ENCODE results near the gene BRF1.

BRF1 gene

GRCh38 chr14:105187935-105188524 lies 112.8 kb downstream of the BRF1 start:
- no peak for DNase-seq

- no peak for DNase-seq
Measured at GRCh38 chr14:105187116-105187515, 113.7 kb downstream of the BRF1 start.

- no peak for DNase-seq
Measured at GRCh38 chr14:105185973-105186372, 114.8 kb downstream of the BRF1 start.

- DNase-seq, result no peak
Measured at GRCh38 chr14:105185001-105185400, 115.8 kb downstream of the BRF1 start.

GRCh38 chr14:105184461-105184860 lies 116.3 kb downstream of the BRF1 start:
- no peak for DNase-seq

GRCh38 chr14:105182296-105183020 lies 118.3 kb downstream of the BRF1 start:
- no peak for DNase-seq

GRCh38 chr14:105181549-105182295 lies 119.1 kb downstream of the BRF1 start:
- no peak for DNase-seq

GRCh38 chr14:105180592-105181548 lies 119.9 kb downstream of the BRF1 start, which contains the start of gene NUDT14:
TSS of gene NUDT14 (minus strand) at chr14:105181312. CDS start at chr14:105181209, 103 bp downstream.
- peak; percentile 85 for DNase-seq

GRCh38 chr14:105179191-105179590 lies 121.6 kb downstream of the BRF1 start:
- DNase-seq, result no peak

- DNase-seq, result no peak
Measured at GRCh38 chr14:105178868-105179140, 122.0 kb downstream of the BRF1 start.

GRCh38 chr14:105178069-105178867 lies 122.5 kb downstream of the BRF1 start:
- no peak for DNase-seq

GRCh38 chr14:105177082-105177481 lies 123.7 kb downstream of the BRF1 start:
- DNase-seq, result no peak

GRCh38 chr14:105176513-105176912 lies 124.3 kb downstream of the BRF1 start:
- no peak for DNase-seq

- DNase-seq, result peak; percentile 62
Measured at GRCh38 chr14:105173901-105174894, 126.6 kb downstream of the BRF1 start.

GRCh38 chr14:105173145-105173544 lies 127.7 kb downstream of the BRF1 start:
- no peak for DNase-seq

- no peak for DNase-seq
Measured at GRCh38 chr14:105172476-105172875, 128.3 kb downstream of the BRF1 start.

- no peak for DNase-seq
Measured at GRCh38 chr14:105171004-105171673, 129.7 kb downstream of the BRF1 start.

- DNase-seq, result peak; percentile 33
Measured at GRCh38 chr14:105169776-105170655, 130.8 kb downstream of the BRF1 start.

- peak; percentile 41 for DNase-seq
Measured at GRCh38 chr14:105168979-105169507, 131.8 kb downstream of the BRF1 start.
